ENCODE results near the gene M1AP. TPM values are rescaled to one million over a fixed set of nuclear protein-coding genes. Genes with fewer than 3 reads are reported as not detected.

Gene M1AP
- total and polyA plus RNA-seq, 2 of the 8 experiments (the other 6 are each of a cell fraction or from before 2014, with no cell fraction given), result 4.8 TPM

DNA sequence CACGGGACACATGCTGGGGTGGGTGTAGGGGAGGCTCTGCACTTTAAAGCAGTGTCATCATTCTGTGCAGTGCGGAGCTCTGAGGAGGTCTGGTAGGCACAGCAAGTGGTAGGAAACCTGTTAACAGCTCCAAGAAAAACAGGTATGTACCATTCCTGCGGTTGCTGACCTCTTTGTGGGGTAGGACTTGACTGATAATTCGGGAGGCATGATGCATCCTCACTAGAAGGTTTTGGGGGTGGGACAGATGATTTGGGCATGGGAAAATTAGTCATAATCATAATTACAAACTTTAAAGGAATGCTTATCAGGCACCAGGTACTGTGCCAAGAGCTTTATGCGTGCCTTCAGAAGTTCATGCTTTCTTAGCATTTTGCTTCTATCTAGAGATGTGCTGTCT, 83.9 kb downstream of the M1AP start:
- DNase-seq (ENCODE audit: low read depth in 1 of 2, low spot score in 2 of 2) (no peak), FAIRE-seq (no peak)
- Histone ChIP-seq H2BK20ac (ENCODE audit: low read length) (no peak overlapping the region), H3K23ac (ENCODE audit: insufficient read length) (no peak overlapping the region), H2AK5ac (ENCODE audit: low read depth, low read length) (no peak overlapping the region), H4K20me1 (replicated peaks in 1 of 2; ENCODE audit: control insufficient read depth in 1 of 2, insufficient read depth in 2 of 2, low read length in 2 of 2) (no peaks in the 10 kb centered on the region), H4K5ac (ENCODE audit: insufficient read length, low read depth, low read length) (no peak overlapping the region), H2BK15ac (ENCODE audit: low read length) (no peak overlapping the region), H3K14ac (ENCODE audit: insufficient read length) (no peak overlapping the region), H4K91ac (replicated peaks; ENCODE audit: insufficient read length, low read length) (no peak overlapping the region), H3K56ac (replicated peaks; ENCODE audit: insufficient read length, low read depth, low read length) (no peak overlapping the region), H3K9me3 (ENCODE audit: insufficient read depth in 2 of 2, low read depth in 1 of 2, low read length in 1 of 2) (no peaks in the 10 kb centered on the region), H3K4ac (replicated peaks; ENCODE audit: insufficient read length, low read depth, low read length) (no peak overlapping the region), H3K4me2 (ENCODE audit: insufficient read depth in 1 of 2, low read depth in 2 of 2, low read length in 2 of 2) (no peak overlapping the region), H3K4me3 (ENCODE audit: extremely low read depth in 1 of 4, insufficient read depth in 2 of 4, low read depth in 3 of 4, low read length in 4 of 4) (no peak overlapping the region), H3K36me3 (ENCODE audit: control insufficient read depth in 2 of 4, insufficient read depth in 4 of 4, low read length in 3 of 4) (no peaks in the 10 kb centered on the region), H2BK12ac (ENCODE audit: low read depth, low read length) (no peak overlapping the region), H3K79me2 (ENCODE audit: control insufficient read depth in 1 of 2, insufficient read depth in 2 of 2, low read length in 2 of 2) (no peaks in the 10 kb centered on the region), H4K8ac (ENCODE audit: extremely low read depth, insufficient read depth, low read length) (no peak overlapping the region), H3K4me1 (replicated peaks in 1 of 4; ENCODE audit: control insufficient read depth in 3 of 4, insufficient read depth in 4 of 4, low read length in 3 of 4) (peaks cover 0 to 6% (median 2%) of the 10 kb centered on the region in 4 experiments; a peak in 5 of 7 replicates), H2AFZ (ENCODE audit: low read length) (no peak overlapping the region), H3K27ac (ENCODE audit: low read depth, low read length) (no peak overlapping the region), H2BK5ac (ENCODE audit: low read depth, low read length) (no peak overlapping the region), H3K18ac (ENCODE audit: extremely low read depth, low read length) (no peak overlapping the region), H2BK120ac (replicated peaks; ENCODE audit: low read depth, low read length) (no peak overlapping the region), H3K23me2 (ENCODE audit: low read depth, low read length) (no peaks in the 10 kb centered on the region), H3K27me3 (replicated peaks in 1 of 4; ENCODE audit: control insufficient read depth in 3 of 4, extremely low read depth in 1 of 4, insufficient read depth in 3 of 4, low read length in 3 of 4) (peaks cover 0 to 9% (median 3%) of the 10 kb centered on the region in 4 experiments; a peak in 3 of 7 replicates), H3K9ac (replicated peaks in 1 of 4; ENCODE audit: extremely low read depth in 1 of 4, low read depth in 3 of 4, low read length in 3 of 4) (no peak overlapping the region), H3K79me1 (ENCODE audit: low read depth, low read length) (0 out of 2 replicates have a peak, but pooled peaks cover 2% of the 10 kb centered on the region)
- POLR2A ChIA-PET (ENCODE audit: partially characterized antibody), result interaction anchor here (0.9 kb wide), 1 partner anchor 35 kb away, joined by 3 read pairs; the partner anchor contains the start of genes AUP1 and HTRA2
- no peak for TF ChIP-seq JUN (IDR thresholded peaks at IDR 0.05; ENCODE audit: low read depth, low read length)
- WGBS, 2 experiments (ENCODE audit: extremely low coverage in 1 of 2, insufficient coverage in 1 of 2, insufficient read length in 1 of 2, insufficient replicate concordance in 2 of 2, low coverage in 1 of 2, low lambda C conversion rate in 2 of 2, missing lambda C conversion rate in 1 of 2), result 86% methylated on average over 5 of the region's 5 CpGs; no CpG with 5 or more reads in 1 of the 2 experiments
- CTCF ChIA-PET (ENCODE audit: partially characterized antibody), result interaction anchor here (0.8 to 1.7 kb wide), 6 partner anchors 8 to 104 kb away, joined by 3 to 5 read pairs (median 3); partner anchors contain the start of genes CCDC142 and TTC31
